GM21447 (cell line): ENCODE measurements around the gene ZNF146.
"Not testable (repeated sequence)": the region's sequence is repeated elsewhere in the genome, so short reads cannot be mapped to it uniquely, and the experiment has no call there.

Experiments used
- ATAC-seq: cut with Tn5 transposase; IDR thresholded peaks from one replicate; pipeline ENCODE4 v1.9.1; 2021; ENCODE audit not compliant: unreplicated experiment

ZNF146 gene

DNA sequence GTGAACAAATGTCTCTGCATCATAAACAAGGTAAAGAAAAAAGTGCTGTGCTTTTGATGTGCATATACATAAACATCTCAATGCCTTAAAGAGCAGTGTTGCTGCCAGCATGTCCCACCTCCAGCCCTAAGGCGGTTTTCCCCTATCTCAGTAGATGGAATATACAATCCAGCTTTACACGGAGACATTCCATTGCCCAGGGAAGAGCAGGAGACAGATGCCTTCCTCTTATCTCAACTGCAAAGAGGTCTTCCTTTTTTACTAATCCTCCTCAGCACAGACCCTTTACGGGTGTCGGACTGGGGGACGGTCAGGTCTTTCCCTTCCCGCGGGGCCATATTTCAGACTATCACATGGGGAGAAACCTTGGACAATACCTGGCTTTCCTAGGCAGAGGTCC lies 18.7 kb downstream of the ZNF146 start:
- ATAC-seq: not testable (repeated sequence)

DNA sequence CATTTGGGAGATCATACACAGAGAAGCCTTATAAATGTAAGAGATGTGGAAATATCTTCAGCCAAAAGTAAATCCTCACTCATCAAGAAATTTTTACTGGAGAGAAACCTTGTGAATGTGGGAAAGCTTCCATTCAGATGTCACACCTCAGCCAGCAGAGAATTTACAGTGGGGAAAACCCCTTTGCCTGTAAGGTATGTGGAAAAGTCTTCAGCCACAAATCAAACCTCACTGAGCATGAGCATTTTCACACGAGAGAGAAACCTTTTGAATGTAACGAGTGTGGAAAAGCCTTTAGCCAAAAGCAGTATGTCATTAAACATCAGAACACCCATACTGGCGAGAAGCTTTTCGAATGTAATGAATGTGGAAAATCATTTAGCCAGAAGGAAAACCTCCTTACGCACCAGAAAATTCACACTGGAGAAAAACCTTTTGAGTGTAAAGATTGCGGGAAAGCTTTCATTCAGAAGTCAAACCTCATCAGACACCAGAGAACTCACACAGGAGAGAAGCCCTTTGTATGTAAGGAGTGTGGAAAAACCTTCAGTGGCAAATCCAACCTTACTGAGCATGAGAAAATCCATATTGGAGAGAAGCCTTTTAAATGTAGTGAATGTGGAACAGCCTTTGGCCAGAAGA lies 21.5 kb downstream of the ZNF146 start:
- no peak for ATAC-seq

DNA sequence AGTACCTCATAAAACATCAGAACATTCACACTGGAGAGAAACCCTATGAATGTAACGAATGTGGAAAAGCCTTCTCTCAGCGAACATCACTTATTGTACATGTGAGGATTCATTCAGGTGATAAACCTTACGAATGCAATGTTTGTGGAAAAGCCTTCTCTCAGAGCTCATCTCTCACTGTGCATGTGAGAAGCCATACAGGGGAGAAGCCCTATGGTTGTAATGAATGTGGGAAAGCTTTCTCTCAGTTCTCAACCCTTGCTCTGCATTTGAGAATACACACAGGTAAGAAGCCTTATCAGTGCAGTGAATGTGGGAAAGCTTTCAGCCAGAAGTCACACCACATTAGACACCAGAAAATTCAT lies 22.0 kb downstream of the ZNF146 start:
- no peak for ATAC-seq

DNA sequence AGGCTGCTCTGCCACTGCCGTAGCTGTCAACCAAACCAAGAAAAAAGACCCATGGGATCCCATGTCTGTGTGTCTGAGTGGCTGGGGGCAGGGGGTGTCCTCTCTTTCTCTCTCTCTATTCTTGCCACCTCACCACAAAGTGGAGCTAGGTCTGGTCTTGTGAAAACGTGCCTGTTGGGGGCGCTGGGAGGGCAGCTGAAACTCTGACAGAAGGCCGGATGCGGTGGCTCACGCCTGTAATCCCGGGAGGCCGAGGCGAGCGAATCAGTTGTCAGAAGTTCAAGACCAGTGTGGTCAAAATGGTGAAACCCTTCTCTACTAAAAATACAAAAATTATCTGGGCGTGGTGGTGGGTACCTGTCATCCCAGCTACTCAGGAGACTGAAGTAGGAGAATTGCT lies 29.2 kb downstream of the ZNF146 start:
- ATAC-seq: no peak

DNA sequence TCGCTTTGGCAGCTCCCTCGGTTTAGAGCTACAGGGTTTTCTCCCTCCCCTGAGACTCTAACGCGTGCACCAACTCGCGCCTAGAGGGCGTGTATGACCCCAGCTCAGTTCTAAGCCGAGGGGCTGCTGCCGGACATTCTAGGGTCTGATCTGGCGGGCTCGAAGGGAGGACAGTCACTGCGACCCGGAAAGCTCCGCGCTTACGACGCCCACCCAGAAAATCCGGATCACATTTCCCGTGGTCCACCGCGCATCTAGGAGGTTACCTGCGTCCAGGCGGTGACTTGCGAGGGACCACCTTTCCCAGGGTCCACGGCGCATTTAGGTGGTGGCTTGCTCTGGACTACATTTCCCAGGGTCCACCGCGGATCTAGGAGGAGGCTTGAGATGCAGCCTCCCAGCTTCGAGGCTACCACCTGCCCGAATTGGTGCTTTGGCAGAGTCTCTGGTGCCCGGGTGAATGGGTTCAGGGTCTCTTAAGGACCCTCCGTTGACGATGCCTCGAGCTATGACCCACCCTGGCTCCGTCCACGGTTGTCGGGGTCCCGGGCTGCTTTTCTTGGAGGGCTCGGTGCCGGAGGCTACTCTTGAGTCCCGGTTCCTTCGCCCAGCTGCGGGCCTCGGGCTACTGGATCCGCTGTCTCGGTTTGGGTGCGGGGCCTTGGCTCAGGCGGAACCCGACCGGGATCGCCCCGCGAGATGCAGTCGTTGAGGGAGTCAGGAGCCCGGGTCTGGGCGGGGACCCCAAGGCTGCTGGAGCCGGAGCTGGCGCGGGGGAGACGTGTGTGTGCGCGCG lies 30.5 kb downstream of the ZNF146 start:
- no peak for ATAC-seq

DNA sequence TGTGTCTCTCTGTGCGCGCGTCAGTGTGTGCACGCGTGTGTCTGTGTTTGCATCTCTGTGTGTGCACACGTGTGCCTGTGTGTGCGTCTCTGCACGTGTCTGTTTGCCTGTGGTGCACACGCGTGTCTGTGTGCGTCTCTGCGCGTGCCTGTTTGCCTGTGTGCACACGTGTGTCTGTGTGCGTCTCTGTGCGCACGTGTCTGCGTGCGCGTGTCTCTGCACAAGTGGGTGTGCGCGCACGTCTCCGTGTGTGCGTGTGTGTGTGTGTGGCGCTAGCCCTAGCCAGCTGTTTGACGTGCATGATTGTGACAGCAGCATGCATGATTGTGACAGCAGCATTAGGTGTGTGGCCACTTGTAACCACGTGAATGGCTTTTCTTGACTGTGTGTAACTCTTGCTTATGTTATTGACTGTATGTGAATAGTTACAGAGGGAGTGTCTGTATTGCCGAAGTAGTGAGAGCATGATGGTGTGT lies 31.1 kb downstream of the ZNF146 start:
- ATAC-seq: no peak

DNA sequence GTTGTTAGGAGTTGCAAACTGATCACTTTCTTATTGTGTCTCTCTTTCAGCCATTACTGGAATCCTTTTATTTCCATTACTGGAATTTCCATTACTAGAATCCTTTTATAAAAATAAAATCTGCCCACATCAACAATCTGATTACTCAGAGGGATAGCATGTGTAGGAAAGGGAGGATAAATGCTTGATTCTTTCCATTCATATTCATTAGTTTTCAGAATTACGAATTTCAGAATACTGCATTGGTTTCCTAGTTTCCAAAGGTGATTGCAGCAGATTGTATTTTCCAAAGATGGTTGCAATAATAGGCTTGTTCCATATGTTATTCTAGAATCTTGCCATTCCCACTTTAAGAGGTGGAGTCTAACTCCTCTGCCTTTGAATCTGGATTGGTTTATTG lies 37.1 kb downstream of the ZNF146 start:
- no peak for ATAC-seq

DNA sequence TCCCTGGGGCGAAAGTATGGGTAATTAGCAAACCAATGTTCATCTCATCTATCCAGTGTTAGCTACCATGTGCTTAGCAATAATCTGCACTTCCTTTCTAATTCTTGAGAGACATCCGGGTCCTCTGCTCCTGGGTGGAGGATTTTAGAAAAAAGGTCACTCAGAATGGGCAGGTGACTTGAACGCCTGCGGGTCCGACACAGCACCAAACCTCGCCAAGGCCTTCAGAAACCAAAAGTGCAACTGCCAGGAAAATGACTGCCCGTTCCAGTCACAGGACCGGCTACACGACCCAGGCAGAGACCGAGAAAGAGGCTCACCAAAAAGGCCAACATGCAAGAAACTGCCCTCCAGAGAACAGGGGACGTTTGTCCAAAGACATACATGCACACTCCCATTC lies 39.9 kb downstream of the ZNF146 start:
- ATAC-seq: no peak

DNA sequence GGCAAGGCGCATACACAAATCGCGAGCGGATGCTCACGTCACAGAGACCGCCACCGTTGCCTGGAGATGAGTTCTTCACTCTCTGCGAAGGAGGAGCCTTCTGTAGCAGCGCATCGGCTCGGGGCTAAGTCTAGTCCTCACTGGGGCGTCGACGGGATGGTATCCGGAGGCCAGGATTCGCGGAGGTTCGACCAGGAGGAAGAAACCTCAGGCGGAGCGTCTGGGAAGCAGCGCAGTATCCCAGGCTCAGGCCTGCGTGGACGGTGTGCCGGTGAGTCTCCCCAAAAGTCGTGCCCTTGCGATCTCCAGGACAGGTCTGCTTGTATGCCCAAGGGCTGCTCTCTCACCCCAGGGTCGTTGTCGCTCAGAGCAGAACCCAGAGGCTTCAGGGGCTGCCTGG lies 40.4 kb downstream of the ZNF146 start:
- no peak for ATAC-seq

DNA sequence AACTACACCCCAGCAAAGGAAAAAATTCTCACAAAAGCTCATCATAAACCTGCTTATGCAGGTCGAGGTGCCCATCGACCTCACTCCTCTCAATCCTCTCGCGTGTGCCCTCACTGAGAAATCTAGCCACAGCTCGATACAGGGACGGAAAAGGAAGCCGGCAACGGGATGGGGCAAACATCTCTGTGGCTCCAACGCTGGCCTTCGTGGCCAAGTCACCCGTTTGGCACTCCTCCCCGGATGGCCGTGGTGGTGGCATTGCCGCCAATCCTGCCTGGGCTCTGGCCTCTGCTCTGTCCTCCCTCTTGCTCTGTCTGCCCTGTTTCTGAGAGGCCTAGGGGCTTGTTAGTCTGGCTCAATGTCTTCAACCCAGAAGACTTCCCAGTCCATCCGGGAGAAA lies 41.2 kb downstream of the ZNF146 start:
- no peak for ATAC-seq

DNA sequence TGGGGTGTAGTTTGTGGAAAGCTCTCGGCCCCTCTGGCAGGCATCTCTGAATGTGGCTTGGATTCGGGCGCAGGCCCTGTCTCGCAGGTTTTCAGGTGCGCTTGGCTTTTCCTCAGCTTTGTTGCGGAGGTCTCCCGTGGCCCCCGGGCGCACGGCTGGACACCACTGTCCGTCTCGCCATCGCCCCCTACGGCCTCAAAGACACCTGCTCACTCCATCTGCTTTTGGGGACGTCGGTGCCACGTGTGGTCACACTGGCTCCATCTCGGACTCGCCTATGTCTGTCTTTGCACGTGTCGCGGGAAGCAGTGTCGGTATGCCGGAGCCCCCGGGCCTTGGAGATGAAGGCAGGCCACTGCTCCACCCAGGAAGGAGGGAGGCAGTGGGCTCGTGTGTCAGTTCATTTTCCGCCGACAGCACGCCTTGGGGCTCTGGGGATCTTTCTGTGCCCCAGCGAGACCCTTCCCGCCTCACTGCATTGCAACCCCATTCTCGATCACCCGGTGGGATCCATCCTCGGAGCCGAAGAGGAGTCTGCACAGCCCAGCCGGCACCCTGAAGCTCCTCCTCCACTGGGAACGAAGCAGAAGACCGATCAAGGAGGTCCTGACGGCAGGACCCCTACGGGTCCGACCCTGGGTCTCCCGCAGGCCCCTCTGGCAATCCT lies 42.1 kb downstream of the ZNF146 start:
- no peak for ATAC-seq

DNA sequence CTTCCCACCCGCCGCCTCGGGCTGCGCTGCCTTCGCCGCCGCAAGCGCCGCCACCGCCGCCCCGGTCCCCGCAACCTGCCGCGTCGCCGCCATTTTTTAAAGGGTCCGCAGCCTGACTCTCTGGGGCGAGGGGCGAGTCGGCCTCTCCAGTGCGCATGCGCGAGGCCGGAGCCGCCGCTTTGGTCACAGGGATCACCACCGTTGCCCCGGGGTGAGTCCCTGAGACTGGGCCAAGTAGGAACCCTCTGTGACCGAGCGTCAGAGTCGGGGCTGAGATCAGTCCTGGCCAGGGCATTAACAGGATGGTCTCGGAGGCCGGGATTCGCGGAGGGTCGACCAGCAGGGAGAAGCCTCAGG lies 42.6 kb downstream of the ZNF146 start:
- no peak for ATAC-seq

DNA sequence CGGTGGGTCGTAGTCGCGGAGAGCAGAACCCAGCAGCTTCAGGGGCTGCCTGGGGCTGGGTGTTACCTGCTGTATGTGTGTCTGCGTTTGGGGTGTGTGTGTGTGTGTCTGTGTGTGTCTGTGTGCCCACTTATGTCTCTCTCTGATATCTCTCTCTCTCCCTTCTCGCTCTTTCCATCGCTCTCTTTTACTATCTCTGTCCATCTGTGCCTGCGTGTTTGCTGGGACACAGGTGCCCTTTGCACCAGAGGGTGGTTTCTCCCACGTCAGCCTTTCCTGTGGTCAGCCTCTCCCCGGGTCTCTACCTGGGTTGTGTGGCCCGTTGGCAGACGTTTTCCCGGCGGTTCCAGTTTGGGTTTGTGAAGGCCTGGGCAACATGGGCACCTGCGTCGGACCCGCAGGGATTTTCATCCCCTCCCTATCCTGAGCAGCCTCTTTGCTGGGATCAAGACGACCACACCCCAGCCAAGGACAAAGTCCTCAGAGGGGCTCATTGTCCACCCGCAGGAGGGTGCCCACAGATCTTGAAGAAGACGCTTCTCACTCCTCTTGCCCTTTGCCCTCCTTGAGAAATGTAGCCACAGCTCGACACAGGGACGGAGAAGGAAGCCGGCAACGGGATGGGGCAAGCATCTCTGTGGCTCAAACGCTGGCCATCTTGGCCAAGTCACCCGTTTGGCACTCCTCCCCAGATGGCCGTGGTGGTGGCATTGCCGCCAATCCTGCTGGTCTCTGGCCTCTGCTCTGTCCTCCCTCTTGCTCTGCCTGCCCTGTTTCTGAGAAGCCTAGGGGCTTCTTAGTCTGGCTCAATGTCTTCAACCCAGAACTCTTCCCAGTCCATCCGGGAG lies 43.3 kb downstream of the ZNF146 start:
- no peak for ATAC-seq

DNA sequence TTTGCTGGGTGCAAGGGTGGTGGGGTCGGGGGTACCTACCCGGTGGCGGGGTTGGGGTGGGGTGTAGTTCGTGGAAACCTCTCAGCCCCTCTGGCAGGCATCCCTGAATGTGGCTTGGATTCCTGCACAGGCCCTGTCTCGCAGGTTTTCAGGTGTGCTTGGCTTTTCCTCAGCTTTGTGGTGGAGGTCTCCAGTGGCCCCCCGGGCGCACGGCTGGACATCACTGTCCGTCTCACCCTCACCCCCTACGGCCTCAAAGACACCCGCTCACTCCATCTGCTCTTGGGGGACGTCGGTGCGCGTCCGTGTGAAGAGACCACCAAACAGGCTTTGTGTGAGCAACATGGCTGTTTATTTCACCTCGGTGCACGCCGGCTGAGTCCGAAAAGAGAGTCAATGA lies 44.3 kb downstream of the ZNF146 start:
- ATAC-seq: no peak

DNA sequence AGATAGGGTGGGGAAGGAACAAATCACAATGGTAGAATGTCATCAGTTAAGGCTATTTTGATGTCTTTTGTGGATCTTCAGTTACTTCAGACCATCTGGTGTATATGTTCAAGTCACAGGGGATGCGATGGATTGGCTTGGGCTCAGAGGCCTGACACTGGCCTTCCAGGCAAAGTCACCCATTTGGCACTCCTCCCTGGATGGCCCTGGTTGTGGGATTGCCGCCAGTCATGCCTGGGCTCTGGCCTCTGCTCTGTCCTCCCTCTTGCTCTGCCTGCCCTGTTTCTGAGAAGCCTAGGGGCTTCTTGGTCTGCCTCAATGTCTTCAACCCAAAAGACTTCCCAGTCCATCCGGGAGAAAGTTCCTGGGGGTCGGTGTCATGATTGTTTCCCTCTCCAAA lies 50.2 kb downstream of the ZNF146 start:
- ATAC-seq: no peak

DNA sequence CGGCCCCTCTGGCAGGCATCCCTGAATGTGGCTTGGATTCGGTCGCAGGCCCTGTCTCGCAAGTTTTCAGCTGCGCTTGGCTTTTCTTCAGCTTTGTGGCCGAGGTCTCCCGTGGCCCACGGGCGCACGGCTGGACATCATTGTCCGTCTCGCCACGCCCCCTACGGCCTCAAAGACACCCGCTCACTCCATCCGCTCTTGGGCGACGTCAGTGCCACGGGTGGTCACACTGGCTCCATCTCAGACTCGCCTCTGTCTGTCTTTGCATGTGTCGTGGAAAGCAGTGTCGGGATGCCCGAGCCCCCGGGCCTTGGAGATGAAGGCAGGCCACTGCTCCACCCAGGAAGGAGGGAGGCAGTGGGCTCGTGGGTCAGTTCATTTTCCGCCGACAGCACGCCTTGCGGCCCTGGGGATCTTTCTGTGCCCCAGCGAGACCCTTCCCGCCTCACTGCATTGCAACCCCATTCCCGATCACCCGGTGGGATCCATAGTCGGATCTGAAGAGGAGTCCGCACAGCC lies 51.0 kb downstream of the ZNF146 start:
- no peak for ATAC-seq

DNA sequence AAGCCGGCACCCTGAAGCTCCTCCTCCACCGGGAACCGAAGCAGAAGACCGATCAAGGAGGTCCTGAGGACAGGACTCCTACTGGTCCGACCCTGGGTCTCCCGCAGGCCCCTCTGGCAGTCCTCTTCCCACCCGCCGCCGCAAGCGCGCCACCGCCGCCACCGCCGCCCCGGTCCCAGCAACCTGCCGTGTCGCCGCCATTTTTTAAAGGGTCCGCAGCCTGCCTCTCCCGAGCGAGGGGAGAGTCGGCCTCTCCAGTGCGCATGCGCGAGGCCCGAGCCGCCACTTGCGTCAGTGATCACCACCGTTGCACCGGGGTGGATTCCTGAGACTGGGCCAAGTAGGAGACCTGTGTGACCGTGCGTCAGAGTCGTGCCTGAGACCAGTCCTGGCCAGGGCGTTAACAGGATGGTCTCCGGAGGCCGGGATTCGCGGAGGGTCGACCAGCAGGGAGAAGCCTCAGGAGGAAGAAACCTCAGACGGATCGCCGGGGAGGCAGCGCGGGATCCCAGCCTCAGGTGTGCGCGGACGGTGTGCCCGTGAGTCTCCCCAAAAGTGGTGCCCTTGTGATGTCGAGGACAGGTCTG lies 51.6 kb downstream of the ZNF146 start:
- ATAC-seq: no peak

DNA sequence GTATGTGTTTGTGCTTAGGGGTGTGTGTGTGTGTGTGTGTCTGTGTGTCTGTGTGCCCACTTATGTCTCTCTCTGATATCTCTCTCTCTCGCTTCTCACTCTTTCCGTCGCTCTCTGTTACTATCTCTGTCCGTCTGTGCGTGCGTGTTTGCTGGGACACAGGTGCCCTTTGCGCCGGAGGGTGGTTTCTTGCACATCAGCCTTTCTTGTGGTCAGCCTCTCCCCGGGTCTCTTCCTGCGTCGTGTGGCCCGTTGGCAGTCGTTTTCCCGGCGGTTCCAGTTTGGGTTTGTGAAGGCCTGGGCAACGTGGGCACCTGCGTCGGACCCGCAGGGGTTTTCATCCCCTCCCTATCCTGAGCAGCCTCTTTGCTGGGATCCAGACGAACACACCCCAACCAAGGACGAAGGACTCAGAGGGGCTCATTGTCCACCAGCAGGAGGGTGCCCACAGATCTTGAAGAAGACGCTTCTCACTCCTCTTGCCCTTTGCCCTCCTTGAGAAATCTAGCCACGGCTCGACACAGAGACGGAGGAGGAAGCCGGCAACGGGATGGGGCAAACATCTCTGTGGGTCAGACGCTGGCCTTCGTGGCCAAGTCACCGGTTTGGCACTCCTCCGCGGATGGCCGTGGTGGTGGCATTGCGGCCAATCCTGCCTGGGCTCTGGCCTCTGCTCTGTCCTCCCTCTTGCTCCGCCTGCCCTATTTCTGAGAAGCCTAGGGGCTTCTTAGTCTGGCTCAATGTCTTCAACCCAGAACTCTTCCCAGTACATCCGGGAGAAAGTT lies 52.3 kb downstream of the ZNF146 start:
- ATAC-seq: no peak

DNA sequence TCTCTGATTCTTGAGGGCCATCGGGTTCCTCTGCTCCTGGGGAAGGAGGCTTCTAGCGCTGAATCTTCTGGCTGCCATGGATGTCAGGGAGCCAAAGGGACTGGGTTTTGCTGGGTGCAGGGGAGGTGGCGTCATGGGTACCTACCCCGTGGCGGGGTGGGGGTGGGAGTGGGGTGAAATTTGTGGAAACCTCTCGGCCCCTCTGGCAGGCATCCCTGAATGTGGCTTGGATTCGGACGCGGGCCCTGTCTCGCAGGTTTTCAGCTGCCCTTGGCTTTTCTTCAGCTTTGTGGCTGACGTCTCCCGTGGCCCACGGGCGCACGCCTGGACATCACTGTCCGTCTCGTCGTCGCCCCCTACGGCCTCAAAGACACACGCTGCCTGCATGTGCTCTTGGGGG lies 53.2 kb downstream of the ZNF146 start:
- ATAC-seq: not testable (repeated sequence)

DNA sequence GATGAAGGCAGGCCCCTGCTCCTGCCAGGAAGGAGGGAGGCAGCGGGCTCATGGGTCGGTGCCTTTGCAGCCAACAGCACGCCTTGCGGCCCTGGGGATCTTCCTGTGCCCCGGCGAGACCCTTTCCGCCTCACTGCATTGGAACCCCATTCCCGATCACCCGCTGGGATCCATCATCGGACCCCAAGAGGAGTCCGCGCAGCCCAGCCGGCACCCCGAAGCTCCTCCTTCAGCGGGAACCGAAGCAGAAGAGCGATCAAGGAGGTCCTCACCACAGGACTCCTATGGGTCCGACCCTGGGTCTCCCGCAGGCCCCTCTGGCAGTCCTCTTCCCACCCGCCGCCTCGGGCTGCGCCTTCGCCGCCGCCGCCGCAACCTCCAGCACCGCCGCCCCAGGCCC lies 53.7 kb downstream of the ZNF146 start:
- not testable (repeated sequence) for ATAC-seq
